Gastrocnemius medialis (tissue), 4 donors: Measurements from ENCODE around the gene TLE7. TPM values are rescaled to one million over a fixed set of nuclear protein-coding genes. Genes with fewer than 3 reads are reported as not detected.

Source experiments
- ATAC-seq, 2 donors: fragments of 150-250 bp; one replicate each; pipeline ENCODE4 v1.9.1; 2016
- DNase-seq, 2 donors: peaks; one replicate each; pipeline ENCODE4 v3.0.0-alpha.2; 2019
- H3K27ac ChIP-seq, 4 donors: fragments of 200-600 bp; sonication (generic); 1 replicate in 1 of 4; 2 replicates in 3 of 4; pipeline ENCODE4 v1.5.1; 2016 to 2018; ENCODE audit warnings: mild to moderate bottlenecking in 2 of 4, moderate library complexity in 1 of 4
- H3K27me3 ChIP-seq, 3 donors: fragments of 200-600 bp; sonication (generic) in 2 of 3; 1 replicate in 1 of 3; 2 replicates in 2 of 3; pipeline versions ENCODE4 v1.5.1 to v1.6.0; 2016 to 2019; ENCODE audit warnings: mild to moderate bottlenecking in 1 of 3, moderate library complexity in 1 of 3
- H3K36me3 ChIP-seq, 2 donors: fragments of 200-600 bp; sonication (generic) in 1 of 2; one replicate each; pipeline ENCODE4 v1.5.1; 2017 to 2018
- H3K4me1 ChIP-seq, 2 donors: fragments of 200-600 bp; sonication (generic) in 1 of 2; one replicate each; pipeline ENCODE4 v1.5.1; 2016 to 2017; ENCODE audit warnings: mild to moderate bottlenecking in 2 of 2
- H3K4me3 ChIP-seq, 4 donors: fragments of 200-600 bp; sonication (generic) in 3 of 4; 1 replicate in 1 of 4; 2 replicates in 3 of 4; pipeline ENCODE4 v1.5.1; 2016 to 2019; ENCODE audit warnings: mild to moderate bottlenecking in 2 of 4
- H3K9me3 ChIP-seq, 3 donors: fragments of 200-600 bp; sonication (generic) in 2 of 3; 1 replicate in 1 of 3; 2 replicates in 2 of 3; pipeline ENCODE4 v1.5.1; 2016 to 2019
- CTCF ChIP-seq, 5 experiments: fragments of 450-650 bp in 3 of 5; fragments of 200-600 bp in 2 of 5; sonication (generic) in 2 of 5; IDR thresholded peaks in 4 of 5; conservative IDR thresholded peaks in 1 of 5; 1 replicate in 4 of 5; 2 replicates in 1 of 5; pipeline ENCODE4 v1.5.1; 2016 to 2019; ENCODE audit warnings: antibody characterized with exemption in 5 of 5, mild to moderate bottlenecking in 3 of 5, moderate library complexity in 3 of 5
- POLR2A ChIP-seq, 2 donors: fragments of 450-650 bp; IDR thresholded peaks; one replicate each; pipeline ENCODE4 v1.6.1; 2017; ENCODE audit warnings: antibody characterized with exemption in 2 of 2, mild to moderate bottlenecking in 2 of 2, moderate library complexity in 2 of 2
- in situ Hi-C, 4 donors: fragments of 200-750 bp; cut with MboI; loops; one replicate each; pipeline versions ENCODE4 v1.15.0 to v1.8.0; 2017; ENCODE audit warnings: low sequenced_read_pairs in 4 of 4
- intact Hi-C: fragments of 100-400 bp; cut with DNase I; formaldehyde crosslinking; loops from one replicate; pipeline ENCODE4 v1.15.1; 2023; ENCODE audit warnings: low total_unique reads
- total RNA-seq, 4 donors: library from RNA; depleted of rRNA; stranded (reverse); fragments of >200 nt; gene quantifications; one replicate each; pipeline versions ENCODE4 v1.1.0 to v1.2.3, GENCODE V29; 2016

Gene TLE7
- total RNA-seq, 4 donors from 2014 or later: not detected

- Histone ChIP-seq H3K27me3 (peaks cover 0 to 2% (median 0%) of the 10 kb centered on the region in 3 donors), H3K4me1 (no peaks in the 10 kb centered on the region), H3K27ac (no peak overlapping the region), H3K9me3 (no peaks in the 10 kb centered on the region), H3K36me3 (no peaks in the 10 kb centered on the region), H3K4me3 (no peak overlapping the region)
- DNase-seq (no peak), ATAC-seq (no peak)
- TF ChIP-seq CTCF (IDR thresholded peaks at IDR 0.05 in 4 of 5, conservative IDR thresholded peaks at IDR 0.05 in 1 of 5): no peak
- no peak for TF ChIP-seq POLR2A (IDR thresholded peaks at IDR 0.05)
- in situ Hi-C loops: loop anchor here in 3 of 4 donors (25.0 kb wide), 1 partner anchor 210 kb away; no protein-coding TSS in a partner anchor
- intact Hi-C loops: no loop called here
Observed at GRCh38 chr16:71402007-71402406, 39.8 kb downstream of the TLE7 start.

DNA sequence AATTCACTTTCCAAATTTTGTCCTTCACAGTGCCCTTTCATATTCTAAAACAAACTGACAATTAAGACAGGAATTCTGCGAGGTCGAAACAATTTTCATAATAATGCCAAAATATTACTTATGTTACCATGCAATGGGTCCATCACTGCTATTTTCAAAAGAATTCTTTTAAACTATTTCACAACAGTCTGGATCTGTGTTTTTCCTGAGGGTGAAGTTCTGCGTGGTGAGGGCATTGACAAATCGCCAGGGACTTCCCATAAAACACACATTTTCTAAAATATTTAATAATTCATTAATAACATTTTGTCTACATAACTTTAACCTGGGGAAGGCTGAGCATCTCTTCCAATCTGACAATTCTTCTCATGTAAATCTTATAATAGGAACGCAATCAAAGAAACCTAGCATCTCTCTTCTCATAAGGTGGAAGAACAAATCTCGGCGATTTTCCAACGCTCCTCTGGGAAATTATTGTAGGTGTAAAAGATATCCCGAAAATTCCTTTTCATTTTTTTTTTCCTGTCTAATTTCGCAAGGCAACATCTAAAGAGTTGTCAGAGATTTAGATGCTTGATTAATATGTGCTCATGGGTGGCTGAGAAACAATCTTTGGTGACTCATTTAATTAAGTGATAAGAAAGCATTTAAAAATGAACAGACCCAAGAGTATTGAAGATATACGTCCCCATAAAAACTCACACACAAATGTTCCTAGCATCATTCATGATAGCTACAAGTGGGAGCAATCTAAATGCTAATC, 41.9 kb downstream of the TLE7 start:
- peaks cover 0 to 2% (median 0%) of the 10 kb centered on the region in 3 donors for H3K27me3 ChIP-seq
- no peak for TF ChIP-seq CTCF (IDR thresholded peaks at IDR 0.05 in 4 of 5, conservative IDR thresholded peaks at IDR 0.05 in 1 of 5)
- in situ Hi-C loops (loop anchor here in 3 of 4 donors (25.0 kb wide), 1 partner anchor 212 kb away; no protein-coding TSS in a partner anchor), intact Hi-C loops (no loop called here)
- H3K27ac ChIP-seq: no peak overlapping the region
- no peak overlapping the region for H3K4me3 ChIP-seq
- H3K4me1 ChIP-seq: no peaks in the 10 kb centered on the region
- H3K36me3 ChIP-seq: no peaks in the 10 kb centered on the region
- DNase-seq (no peak), ATAC-seq (no peak)
- H3K9me3 ChIP-seq: no peaks in the 10 kb centered on the region

DNA sequence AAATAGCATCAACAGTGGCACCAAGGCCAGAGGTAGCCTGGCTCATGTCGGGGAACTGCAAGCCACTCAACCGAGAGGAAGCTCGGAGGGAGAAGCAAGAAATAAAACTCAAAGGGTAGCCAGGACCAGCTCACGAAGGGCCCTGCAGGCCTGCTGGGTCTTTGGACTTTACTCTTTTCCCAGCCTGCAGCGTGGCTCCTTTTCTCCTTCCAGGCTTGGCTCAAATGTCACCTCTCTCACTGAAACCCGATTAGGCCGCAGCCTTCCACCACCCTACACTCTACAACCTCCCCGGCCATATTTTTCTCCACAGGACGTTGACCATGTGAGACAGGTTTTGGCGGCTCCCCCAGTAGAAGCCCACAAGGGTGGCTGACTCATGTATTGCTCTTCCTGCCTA, 45.3 kb downstream of the TLE7 start:
- TF ChIP-seq POLR2A (IDR thresholded peaks at IDR 0.05) (no peak), CTCF (IDR thresholded peaks at IDR 0.05 in 4 of 5, conservative IDR thresholded peaks at IDR 0.05 in 1 of 5) (no peak)
- intact Hi-C loops (no loop called here), in situ Hi-C loops (no loop called here)
- no peaks in the 10 kb centered on the region for H3K4me1 ChIP-seq
- no peak overlapping the region for H3K4me3 ChIP-seq
- ATAC-seq: no peak
- H3K36me3 ChIP-seq: no peaks in the 10 kb centered on the region
- no peak for DNase-seq
- H3K27me3 ChIP-seq: peaks cover 0 to 5% (median 0%) of the 10 kb centered on the region in 3 donors
- H3K27ac ChIP-seq: no peak overlapping the region
- no peaks in the 10 kb centered on the region for H3K9me3 ChIP-seq

GRCh38 chr16:71389330-71389729, 52.5 kb downstream of the TLE7 start:
- peaks cover 4 to 10% (median 6%) of the 10 kb centered on the region in 3 donors for H3K27me3 ChIP-seq
- no peak overlapping the region for H3K27ac ChIP-seq
- TF ChIP-seq CTCF (IDR thresholded peaks at IDR 0.05 in 4 of 5, conservative IDR thresholded peaks at IDR 0.05 in 1 of 5) (no peak), POLR2A (IDR thresholded peaks at IDR 0.05) (no peak)
- no peak for DNase-seq
- no peaks in the 10 kb centered on the region for H3K36me3 ChIP-seq
- intact Hi-C loops (no loop called here), in situ Hi-C loops (no loop called here)
- H3K9me3 ChIP-seq: no peaks in the 10 kb centered on the region
- H3K4me1 ChIP-seq: no peaks in the 10 kb centered on the region
- ATAC-seq: no peak
- H3K4me3 ChIP-seq: no peak overlapping the region
